Coronary artery (tissue), 2 donors: ENCODE data around the gene ANTXR1.

ENCODE experiments used
- DNase-seq: peaks from one replicate; pipeline ENCODE4 v3.0.0-alpha.2; 2017; ENCODE audit warnings: low spot score
- H3K27ac ChIP-seq, 2 donors: fragments of 200-600 bp; sonication (generic); one replicate each; pipeline ENCODE4 v1.5.1; 2016 to 2019
- H3K4me3 ChIP-seq: fragments of 200-600 bp; sonication (generic); 2 replicates; pipeline ENCODE4 v1.5.1; 2016; ENCODE audit warnings: mild to moderate bottlenecking, moderate library complexity
- TF ChIP-seq, protein P1 (sequence below): fragments of 200-600 bp; sonication (generic); IDR thresholded peaks from one replicate; pipeline ENCODE4 v1.5.1; 2019; ENCODE audit warnings: antibody characterized with exemption

ANTXR1 gene

DNA sequence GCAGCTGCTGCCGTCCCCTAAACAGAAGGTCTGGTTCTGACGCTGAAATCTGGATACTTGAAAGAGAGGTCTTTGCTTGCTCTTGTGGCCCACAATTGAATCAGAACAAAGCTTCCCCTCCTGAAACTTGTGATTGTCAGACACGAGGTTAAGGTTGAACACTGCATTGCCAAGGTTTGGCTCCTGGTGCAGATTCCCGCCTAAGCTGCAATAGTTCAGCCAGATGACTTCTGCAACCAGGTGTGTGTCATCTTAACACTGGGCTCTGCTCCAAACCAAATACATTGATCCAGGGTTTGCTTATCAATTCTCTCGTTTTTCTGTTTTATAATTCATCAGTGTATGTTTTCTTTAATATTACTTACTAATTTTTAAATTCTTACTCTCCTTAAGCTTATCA, 23.9 kb upstream of the ANTXR1 start:
- no peak overlapping the region for H3K27ac ChIP-seq
- no peak for DNase-seq
- H3K4me3 ChIP-seq: no peak overlapping the region
- TF ChIP-seq, protein P1, sequence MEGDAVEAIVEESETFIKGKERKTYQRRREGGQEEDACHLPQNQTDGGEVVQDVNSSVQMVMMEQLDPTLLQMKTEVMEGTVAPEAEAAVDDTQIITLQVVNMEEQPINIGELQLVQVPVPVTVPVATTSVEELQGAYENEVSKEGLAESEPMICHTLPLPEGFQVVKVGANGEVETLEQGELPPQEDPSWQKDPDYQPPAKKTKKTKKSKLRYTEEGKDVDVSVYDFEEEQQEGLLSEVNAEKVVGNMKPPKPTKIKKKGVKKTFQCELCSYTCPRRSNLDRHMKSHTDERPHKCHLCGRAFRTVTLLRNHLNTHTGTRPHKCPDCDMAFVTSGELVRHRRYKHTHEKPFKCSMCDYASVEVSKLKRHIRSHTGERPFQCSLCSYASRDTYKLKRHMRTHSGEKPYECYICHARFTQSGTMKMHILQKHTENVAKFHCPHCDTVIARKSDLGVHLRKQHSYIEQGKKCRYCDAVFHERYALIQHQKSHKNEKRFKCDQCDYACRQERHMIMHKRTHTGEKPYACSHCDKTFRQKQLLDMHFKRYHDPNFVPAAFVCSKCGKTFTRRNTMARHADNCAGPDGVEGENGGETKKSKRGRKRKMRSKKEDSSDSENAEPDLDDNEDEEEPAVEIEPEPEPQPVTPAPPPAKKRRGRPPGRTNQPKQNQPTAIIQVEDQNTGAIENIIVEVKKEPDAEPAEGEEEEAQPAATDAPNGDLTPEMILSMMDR: no peak

DNA sequence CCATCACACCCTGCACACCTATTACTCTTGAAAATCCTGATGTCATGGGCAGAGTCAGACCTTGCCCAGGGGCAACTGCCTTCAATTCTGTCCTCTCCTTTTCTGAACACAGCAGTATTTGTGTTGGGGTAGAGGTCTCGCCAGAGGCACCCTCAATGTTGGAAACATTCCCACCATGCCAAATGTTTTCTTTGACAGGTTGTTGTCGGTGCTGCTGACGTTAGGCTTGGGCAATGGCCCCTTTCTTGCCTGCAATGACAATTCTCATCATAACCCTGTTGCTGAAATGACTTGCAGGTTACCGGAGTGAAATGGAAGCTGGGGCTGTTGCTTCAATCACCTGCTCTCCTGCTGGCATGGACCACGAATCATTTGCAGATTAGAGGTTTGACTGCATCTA, 20.6 kb upstream of the ANTXR1 start:
- H3K27ac ChIP-seq: no peak overlapping the region
- no peak for DNase-seq
- TF ChIP-seq, protein P1: no peak
- H3K4me3 ChIP-seq: no peak overlapping the region

DNA sequence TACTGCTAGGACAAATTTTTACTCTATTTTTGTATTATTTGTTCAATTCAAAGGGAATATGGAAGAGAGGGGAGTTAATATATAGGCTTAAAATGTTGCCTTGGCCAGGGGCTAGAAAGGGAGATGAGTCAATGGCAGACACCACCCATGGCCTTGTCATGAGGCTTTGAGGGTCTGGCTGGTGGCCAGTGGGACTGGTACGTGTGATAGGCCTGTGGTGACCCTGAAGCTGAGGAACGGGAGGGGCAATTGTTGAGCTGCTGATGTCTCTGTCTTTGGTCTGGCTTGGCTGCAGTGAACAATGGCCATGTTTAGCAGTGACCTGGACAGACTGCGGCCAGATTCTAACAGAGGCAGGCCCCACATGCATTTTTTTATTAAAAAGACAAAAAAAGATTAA, 20.0 kb upstream of the ANTXR1 start:
- DNase-seq: no peak
- Histone ChIP-seq H3K27ac (no peak overlapping the region), H3K4me3 (no peak overlapping the region)
- TF ChIP-seq, protein P1: no peak

DNA sequence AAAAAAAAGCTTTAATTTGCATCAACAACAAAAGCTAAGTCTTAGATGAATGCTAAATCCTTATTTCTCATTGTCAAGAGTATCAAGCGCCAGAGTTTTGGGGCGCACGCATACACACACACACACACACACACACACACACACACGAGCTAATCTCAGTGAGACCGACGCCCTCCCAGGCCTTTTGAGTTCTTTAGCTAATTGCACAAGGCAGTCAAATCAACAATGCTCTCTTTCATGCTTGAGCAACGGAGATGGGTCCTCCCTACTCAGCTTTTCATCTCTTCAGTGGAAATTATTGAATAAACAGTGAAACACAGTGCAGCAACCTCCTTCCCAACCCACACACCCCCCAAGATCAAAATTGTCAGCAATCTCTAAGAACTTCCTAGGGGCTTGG, 19.3 kb upstream of the ANTXR1 start:
- TF ChIP-seq, protein P1: no peak
- H3K4me3 ChIP-seq: no peak overlapping the region
- no peak overlapping the region for H3K27ac ChIP-seq
- DNase-seq: no peak

DNA sequence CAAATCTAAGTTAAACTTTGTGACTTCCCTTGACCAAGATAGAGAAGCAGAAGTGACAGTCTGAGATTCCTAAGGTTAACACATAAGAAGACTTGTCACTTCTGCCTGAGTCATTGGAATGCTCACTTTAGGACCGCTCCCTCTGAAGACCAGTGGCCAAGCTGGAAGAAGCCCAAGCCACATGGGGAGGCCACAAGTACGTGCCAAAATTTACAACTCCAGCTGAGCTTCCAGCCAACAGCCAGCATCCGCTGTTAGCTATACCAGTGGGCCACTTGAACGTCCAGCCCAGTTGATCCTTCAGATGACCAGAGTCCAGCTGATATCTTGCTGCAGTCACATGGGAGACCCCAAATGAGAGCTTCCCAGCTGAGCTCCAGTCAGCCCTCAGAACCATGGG, 18.1 kb upstream of the ANTXR1 start:
- no peak for DNase-seq
- H3K4me3 ChIP-seq: no peak overlapping the region
- H3K27ac ChIP-seq: no peak overlapping the region
- TF ChIP-seq, protein P1: no peak

DNA sequence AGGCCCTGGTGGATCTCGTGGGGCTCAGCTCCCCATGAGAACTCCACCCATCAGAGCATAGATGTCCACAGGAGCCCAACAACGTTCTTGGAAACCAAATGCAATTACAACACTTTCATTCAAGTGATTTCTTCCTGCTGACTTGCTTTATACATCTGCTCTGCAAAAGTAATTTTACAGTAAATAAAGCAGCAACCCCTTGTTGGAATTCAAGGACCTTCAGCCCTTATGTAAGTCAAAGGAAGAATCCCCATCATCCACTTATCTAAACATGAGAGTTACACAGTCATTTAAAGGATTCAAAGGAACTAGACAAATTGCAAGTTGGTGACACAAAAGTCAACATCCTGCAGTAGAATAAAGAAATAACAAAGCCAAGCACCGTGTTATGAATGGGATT, 17.1 kb upstream of the ANTXR1 start:
- no peak overlapping the region for H3K27ac ChIP-seq
- DNase-seq: no peak
- no peak overlapping the region for H3K4me3 ChIP-seq
- TF ChIP-seq, protein P1: no peak

DNA sequence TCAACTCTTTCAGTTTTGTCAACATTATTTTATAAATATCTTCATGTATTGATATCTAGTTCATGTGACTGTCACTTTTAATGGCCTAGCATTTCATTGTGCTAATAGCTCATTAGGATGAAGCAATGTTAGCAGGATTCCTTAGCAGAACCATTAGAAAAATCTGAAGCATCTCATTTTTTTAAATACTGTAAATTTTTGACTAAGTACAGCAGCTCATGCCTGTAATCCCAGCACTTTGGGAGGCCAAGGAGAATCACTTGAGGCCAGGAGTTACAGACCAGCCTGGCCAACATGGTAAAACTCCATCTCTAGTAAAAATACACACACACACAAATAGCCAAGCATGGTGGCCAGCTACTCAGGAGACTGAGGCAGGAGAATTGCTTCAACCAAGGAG, 15.6 kb upstream of the ANTXR1 start:
- H3K4me3 ChIP-seq: no peak overlapping the region
- no peak overlapping the region for H3K27ac ChIP-seq
- DNase-seq: no peak
- TF ChIP-seq, protein P1: no peak
